ENCODE data around the gene PPM1M. TPM values are rescaled to one million over a fixed set of nuclear protein-coding genes. Genes with fewer than 3 reads are reported as not detected.

PPM1M gene
- total RNA-seq, 1 donor, result 28.2 TPM

- Histone ChIP-seq H3K27me3 (ENCODE audit: insufficient read depth, low read length) (no peaks in the 10 kb centered on the region), H3K4me1 (ENCODE audit: insufficient read depth, low read length) (peaks cover under 1% of the 10 kb centered on the region), H3K9me3 (ENCODE audit: low read depth, low read length) (no peaks in the 10 kb centered on the region), H3K4me2 (ENCODE audit: insufficient read depth, low read length) (no peak overlapping the region), H2AFZ (ENCODE audit: low read length) (no peak overlapping the region), H3K4me3 (ENCODE audit: insufficient read depth, low read length) (no peak overlapping the region), H3K36me3 (ENCODE audit: insufficient read depth, low read length) (peaks cover 89% of the 10 kb centered on the region), H3K27ac (ENCODE audit: low read depth, low read length) (no peak overlapping the region), H3K79me2 (ENCODE audit: insufficient read depth, low read length) (peaks cover 57% of the 10 kb centered on the region), H4K20me1 (ENCODE audit: insufficient read depth, low read length) (peaks cover 22% of the 10 kb centered on the region)
- DNase-seq (ENCODE audit: insufficient read length, low spot score, missing footprints), result no peak
- no peak for TF ChIP-seq CTCF (IDR thresholded peaks at IDR 0.05; ENCODE audit: extremely low read depth, low read depth, low read length)
Measured at GRCh38 chr3:52259035-52259434, 13.5 kb downstream of the PPM1M start.

- no peak for TF ChIP-seq CTCF (IDR thresholded peaks at IDR 0.05; ENCODE audit: extremely low read depth, low read depth, low read length)
- H3K9me3 ChIP-seq (ENCODE audit: low read depth, low read length), result no peaks in the 10 kb centered on the region
- H3K79me2 ChIP-seq (ENCODE audit: insufficient read depth, low read length), result peaks cover 61% of the 10 kb centered on the region
- H3K4me1 ChIP-seq (ENCODE audit: insufficient read depth, low read length), result no peaks in the 10 kb centered on the region
- H4K20me1 ChIP-seq (ENCODE audit: insufficient read depth, low read length), result peaks cover 21% of the 10 kb centered on the region
- no peak overlapping the region for H3K27ac ChIP-seq (ENCODE audit: low read depth, low read length)
- H2AFZ ChIP-seq (ENCODE audit: low read length), result no peak overlapping the region
- no peak for DNase-seq (ENCODE audit: insufficient read length, low spot score, missing footprints)
- peaks cover 90% of the 10 kb centered on the region for H3K36me3 ChIP-seq (ENCODE audit: insufficient read depth, low read length)
- no peak overlapping the region for H3K4me2 ChIP-seq (ENCODE audit: insufficient read depth, low read length)
- no peaks in the 10 kb centered on the region for H3K27me3 ChIP-seq (ENCODE audit: insufficient read depth, low read length)
- H3K4me3 ChIP-seq (ENCODE audit: insufficient read depth, low read length), result no peak overlapping the region
Measured at GRCh38 chr3:52259448-52259847, 13.9 kb downstream of the PPM1M start.

GRCh38 chr3:52262447-52262846 is 16.9 kb downstream of the PPM1M start:
- no peak overlapping the region for H2AFZ ChIP-seq (ENCODE audit: low read length)
- no peaks in the 10 kb centered on the region for H3K4me1 ChIP-seq (ENCODE audit: insufficient read depth, low read length)
- no peaks in the 10 kb centered on the region for H3K27me3 ChIP-seq (ENCODE audit: insufficient read depth, low read length)
- H3K4me2 ChIP-seq (ENCODE audit: insufficient read depth, low read length), result no peak overlapping the region
- peaks cover 72% of the 10 kb centered on the region for H3K79me2 ChIP-seq (ENCODE audit: insufficient read depth, low read length)
- H3K36me3 ChIP-seq (ENCODE audit: insufficient read depth, low read length), result peaks cover 94% of the 10 kb centered on the region
- DNase-seq (ENCODE audit: insufficient read length, low spot score, missing footprints), result no peak
- H3K4me3 ChIP-seq (ENCODE audit: insufficient read depth, low read length), result no peak overlapping the region
- H3K27ac ChIP-seq (ENCODE audit: low read depth, low read length), result no peak overlapping the region
- no peaks in the 10 kb centered on the region for H3K9me3 ChIP-seq (ENCODE audit: low read depth, low read length)
- TF ChIP-seq CTCF (IDR thresholded peaks at IDR 0.05; ENCODE audit: extremely low read depth, low read depth, low read length), result no peak
- H4K20me1 ChIP-seq (ENCODE audit: insufficient read depth, low read length), result peaks cover 24% of the 10 kb centered on the region

GRCh38 chr3:52265387-52265786 is 19.8 kb downstream of the PPM1M start:
- TF ChIP-seq CTCF (IDR thresholded peaks at IDR 0.05; ENCODE audit: extremely low read depth, low read depth, low read length), result no peak
- no peaks in the 10 kb centered on the region for H3K4me1 ChIP-seq (ENCODE audit: insufficient read depth, low read length)
- H3K4me3 ChIP-seq (ENCODE audit: insufficient read depth, low read length), result no peak overlapping the region
- no peak overlapping the region for H2AFZ ChIP-seq (ENCODE audit: low read length)
- H4K20me1 ChIP-seq (ENCODE audit: insufficient read depth, low read length), result peaks cover 40% of the 10 kb centered on the region
- DNase-seq (ENCODE audit: insufficient read length, low spot score, missing footprints), result no peak
- no peaks in the 10 kb centered on the region for H3K9me3 ChIP-seq (ENCODE audit: low read depth, low read length)
- H3K79me2 ChIP-seq (ENCODE audit: insufficient read depth, low read length), result peaks cover 89% of the 10 kb centered on the region
- H3K36me3 ChIP-seq (ENCODE audit: insufficient read depth, low read length), result peaks cover 88% of the 10 kb centered on the region
- no peak overlapping the region for H3K27ac ChIP-seq (ENCODE audit: low read depth, low read length)
- H3K4me2 ChIP-seq (ENCODE audit: insufficient read depth, low read length), result no peak overlapping the region
- H3K27me3 ChIP-seq (ENCODE audit: insufficient read depth, low read length), result no peaks in the 10 kb centered on the region

Data from osteoblast (primary cell).